HAP-1 (cell line): Measurements from ENCODE around the gene ZNF793.

Experiments used
- DNase-seq, 2 experiments: peaks; one replicate each; pipeline ENCODE4 v3.0.0-alpha.2; 2016 to 2020; ENCODE audit warnings: low spot score in 2 of 2
- H3K27me3 ChIP-seq: fragments of 250-450 bp; sonication (Bioruptor Pico); 2 replicates; pipeline ENCODE4 v1.5.1; 2020; ENCODE audit warnings: low read depth, mild to moderate bottlenecking, moderate library complexity
- H3K36me3 ChIP-seq: fragments of 250-450 bp; sonication (Bioruptor Pico); replicated peaks from 2 replicates; pipeline ENCODE4 v1.5.1; 2020; ENCODE audit warnings: mild to moderate bottlenecking
- H3K4me1 ChIP-seq: fragments of 250-450 bp; sonication (Bioruptor Pico); 2 replicates; pipeline ENCODE4 v1.5.1; 2020; ENCODE audit warnings: mild to moderate bottlenecking
- H3K4me3 ChIP-seq: fragments of 250-450 bp; sonication (Bioruptor Pico); 2 replicates; pipeline ENCODE4 v1.5.1; 2020; ENCODE audit warnings: mild to moderate bottlenecking, moderate library complexity
- H3K9me3 ChIP-seq: fragments of 250-450 bp; sonication (Bioruptor Pico); 2 replicates; pipeline ENCODE4 v1.5.1; 2020; ENCODE audit warnings: mild to moderate bottlenecking, moderate library complexity
- in situ Hi-C: fragments of 300-500 bp; cut with MboI; formaldehyde crosslinking; loops from 3 replicates; pipeline ENCODE4 v1.14.3; 2020; ENCODE audit warnings: low sequenced_read_pairs, inconsistent platforms, mixed read lengths

Gene ZNF793

GRCh38 chr19:37506387-37507166 lies at the start of gene ZNF793:
Gene ZNF793 (plus strand): TSS chr19:37506939. CDS start chr19:37523440, 16,501 bp downstream.
- in situ Hi-C loops, result no loop called here
- no peak for DNase-seq
- no peaks in the 10 kb centered on the region for H3K36me3 ChIP-seq
- no peaks in the 10 kb centered on the region for H3K4me1 ChIP-seq
- no peaks in the 10 kb centered on the region for H3K27me3 ChIP-seq
- no peaks in the 10 kb centered on the region for H3K9me3 ChIP-seq
- H3K4me3 ChIP-seq, result no peak within 1 kb of the TSS

GRCh38 chr19:37466277-37466797 lies 40.4 kb upstream of the ZNF793 start:
- peak overlapping the region; percentile 68 for H3K4me3 ChIP-seq
- peaks cover 7% of the 10 kb centered on the region; the same call in 1 of the 2 replicates for H3K9me3 ChIP-seq
- H3K27me3 ChIP-seq, result no peaks in the 10 kb centered on the region
- peaks cover 3% of the 10 kb centered on the region for H3K4me1 ChIP-seq
- in situ Hi-C loops, result no loop called here
- peak in 1 of 2 experiments; percentile 7 for DNase-seq
- peaks cover 21% of the 10 kb centered on the region for H3K36me3 ChIP-seq

- peaks cover 7% of the 10 kb centered on the region; the same call in 1 of the 2 replicates for H3K9me3 ChIP-seq
These were observed 39.7 kb upstream of the ZNF793 start, which contains the start of gene ZNF569 for GRCh38 chr19:37466798-37467607. Gene ZNF569 (minus strand): TSS chr19:37467444. CDS start chr19:37444921, 22,523 bp downstream.

GRCh38 chr19:37467608-37468090 lies 39.1 kb upstream of the ZNF793 start:
- no peak for DNase-seq
- Histone ChIP-seq H3K9me3 (peaks cover 7% of the 10 kb centered on the region; the same call in 1 of the 2 replicates), H3K27me3 (no peaks in the 10 kb centered on the region), H3K4me1 (peaks cover 3% of the 10 kb centered on the region), H3K4me3 (peak overlapping the region; percentile 68), H3K36me3 (peaks cover 23% of the 10 kb centered on the region)
- in situ Hi-C loops, result no loop called here

More at GRCh38 chr19:37466798-37467607, 39.7 kb upstream of the ZNF793 start, which contains the start of gene ZNF569:
- in situ Hi-C loops, result no loop called here
- Histone ChIP-seq H3K4me1 (peaks cover 3% of the 10 kb centered on the region), H3K4me3 (peak within 1 kb of the TSS; percentile 68), H3K36me3 (peaks cover 23% of the 10 kb centered on the region), H3K27me3 (no peaks in the 10 kb centered on the region)
- peak; percentile 83 to 89 for DNase-seq

- H3K4me1 ChIP-seq, result peaks cover 3% of the 10 kb centered on the region
- DNase-seq, result peak; percentile 67 to 90
- H3K36me3 ChIP-seq, result peaks cover 15% of the 10 kb centered on the region
- in situ Hi-C loops, result no loop called here
- no peaks in the 10 kb centered on the region for H3K27me3 ChIP-seq
- H3K4me3 ChIP-seq, result peak within 1 kb of the TSS; percentile 73
- H3K9me3 ChIP-seq, result peaks cover 7% of the 10 kb centered on the region; the same call in 1 of the 2 replicates
These were observed 37.6 kb upstream of the ZNF793 start, which contains the start of gene ZNF570 for GRCh38 chr19:37468961-37469777. Gene ZNF570 (plus strand): TSS chr19:37469356. CDS start chr19:37470355, 999 bp downstream.

GRCh38 chr19:37470216-37470615 lies 36.5 kb upstream of the ZNF793 start:
- DNase-seq, result no peak
- in situ Hi-C loops, result no loop called here
- H3K4me3 ChIP-seq, result peak overlapping the region; percentile 73
- H3K9me3 ChIP-seq, result peaks cover 7% of the 10 kb centered on the region; the same call in 1 of the 2 replicates
- H3K27me3 ChIP-seq, result no peaks in the 10 kb centered on the region
- H3K4me1 ChIP-seq, result peaks cover 3% of the 10 kb centered on the region
- H3K36me3 ChIP-seq, result peaks cover 5% of the 10 kb centered on the region

GRCh38 chr19:37472165-37472564 lies 34.6 kb upstream of the ZNF793 start:
- H3K36me3 ChIP-seq, result peaks cover 9% of the 10 kb centered on the region; the same call in 1 of the 2 replicates
- H3K9me3 ChIP-seq, result peaks cover 11% of the 10 kb centered on the region; the same call in 1 of the 2 replicates
- in situ Hi-C loops, result no loop called here

GRCh38 chr19:37484406-37485168 lies 22.2 kb upstream of the ZNF793 start:
- Histone ChIP-seq H3K4me3 (no peak overlapping the region), H3K9me3 (peaks cover 16% of the 10 kb centered on the region), H3K27me3 (no peaks in the 10 kb centered on the region), H3K36me3 (no peaks in the 10 kb centered on the region), H3K4me1 (no peaks in the 10 kb centered on the region)
- in situ Hi-C loops, result no loop called here
- DNase-seq, result no peak

More at GRCh38 chr19:37472165-37472564, 34.6 kb upstream of the ZNF793 start:
- Histone ChIP-seq H3K4me1 (peaks cover 3% of the 10 kb centered on the region), H3K27me3 (no peaks in the 10 kb centered on the region), H3K4me3 (no peak overlapping the region)
- DNase-seq, result no peak

GRCh38 chr19:37492213-37492612 lies 14.5 kb upstream of the ZNF793 start:
- Histone ChIP-seq H3K4me1 (no peaks in the 10 kb centered on the region), H3K27me3 (no peaks in the 10 kb centered on the region), H3K36me3 (no peaks in the 10 kb centered on the region), H3K9me3 (peaks cover 6% of the 10 kb centered on the region; the same call in 1 of the 2 replicates), H3K4me3 (no peak overlapping the region)
- in situ Hi-C loops, result no loop called here
- no peak for DNase-seq

- no peaks in the 10 kb centered on the region for H3K9me3 ChIP-seq
These were observed 767 bp upstream of the ZNF793 start for GRCh38 chr19:37505958-37506386.

GRCh38 chr19:37507167-37507464 lies 377 bp downstream of the ZNF793 start:
- no peaks in the 10 kb centered on the region for H3K36me3 ChIP-seq
- in situ Hi-C loops, result no loop called here
- no peaks in the 10 kb centered on the region for H3K27me3 ChIP-seq
- H3K4me3 ChIP-seq, result no peak overlapping the region
- no peaks in the 10 kb centered on the region for H3K4me1 ChIP-seq
- H3K9me3 ChIP-seq, result no peaks in the 10 kb centered on the region
- DNase-seq, result no peak

More at GRCh38 chr19:37505958-37506386, 767 bp upstream of the ZNF793 start:
- DNase-seq, result no peak
- Histone ChIP-seq H3K4me3 (no peak overlapping the region), H3K27me3 (no peaks in the 10 kb centered on the region), H3K4me1 (no peaks in the 10 kb centered on the region), H3K36me3 (no peaks in the 10 kb centered on the region)
- in situ Hi-C loops, result no loop called here

- Histone ChIP-seq H3K27me3 (no peaks in the 10 kb centered on the region), H3K4me3 (no peak overlapping the region), H3K4me1 (no peaks in the 10 kb centered on the region), H3K36me3 (no peaks in the 10 kb centered on the region), H3K9me3 (no peaks in the 10 kb centered on the region)
- in situ Hi-C loops, result no loop called here
- DNase-seq, result no peak
These were observed 4.4 kb downstream of the ZNF793 start for GRCh38 chr19:37511186-37511585.
